ENCODE measurements around the gene PNPLA6. TPM values are rescaled to one million over a fixed set of nuclear protein-coding genes. Genes with fewer than 3 reads are reported as not detected.
A peak's percentile ranks its signal among the peaks of the same experiment; 100 is the strongest.

Gene PNPLA6
- total RNA-seq, 1 donor from 2014 or later: 48.1 TPM

DNA sequence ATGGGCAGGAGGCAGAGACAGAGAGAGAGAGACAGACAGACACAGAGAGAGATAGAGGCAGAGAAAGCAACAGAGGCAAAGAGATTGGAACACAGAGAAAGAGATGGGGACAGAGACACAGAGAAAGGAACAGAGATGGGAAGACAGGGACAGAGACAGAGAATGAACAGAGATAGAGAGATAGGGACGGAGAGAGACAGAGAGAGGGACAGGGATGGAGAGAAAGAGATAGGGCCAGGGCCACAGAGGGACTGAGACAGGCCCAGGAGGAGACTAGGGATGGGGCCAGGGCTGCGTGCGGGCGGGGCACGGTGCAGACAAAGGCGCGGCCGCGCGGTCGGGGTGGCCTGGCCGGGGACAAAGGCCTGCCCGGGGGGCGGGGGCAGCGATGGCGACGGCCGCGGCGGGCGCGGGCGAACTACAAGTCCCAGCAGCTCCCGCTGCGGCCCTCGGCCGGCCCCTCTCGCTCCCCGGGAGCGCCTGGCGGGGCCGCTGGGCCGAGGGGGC is 19.8 kb upstream of the PNPLA6 start, which contains the start of gene ZNF358:
Gene ZNF358, plus strand, starts transcription at position 459 of the 507 bp plus-strand sequence. CDS start 3,140 bp downstream, outside the sequence.
- peak; percentile 47 for ATAC-seq

DNA sequence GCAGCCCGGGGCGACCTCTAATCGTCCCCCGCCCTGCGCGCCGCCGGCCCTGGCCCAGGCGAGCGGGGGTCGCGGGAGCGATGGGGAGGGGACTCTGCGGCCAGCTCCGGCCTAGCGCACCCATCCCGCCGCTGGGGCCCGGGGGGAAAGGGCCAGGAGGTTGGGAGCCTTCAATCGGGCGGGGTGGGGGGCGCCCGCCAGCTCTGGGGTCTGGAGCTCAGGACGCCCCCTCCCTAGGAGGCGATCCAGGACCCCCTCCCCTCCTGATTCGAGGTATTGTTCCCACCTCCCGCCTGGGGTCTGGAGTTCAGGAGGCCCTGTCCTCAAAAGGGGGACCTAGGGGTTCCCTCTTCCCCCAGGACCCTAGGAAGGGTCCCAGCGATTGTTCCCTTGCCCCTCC is 19.2 kb upstream of the PNPLA6 start:
- no peak for ATAC-seq

DNA sequence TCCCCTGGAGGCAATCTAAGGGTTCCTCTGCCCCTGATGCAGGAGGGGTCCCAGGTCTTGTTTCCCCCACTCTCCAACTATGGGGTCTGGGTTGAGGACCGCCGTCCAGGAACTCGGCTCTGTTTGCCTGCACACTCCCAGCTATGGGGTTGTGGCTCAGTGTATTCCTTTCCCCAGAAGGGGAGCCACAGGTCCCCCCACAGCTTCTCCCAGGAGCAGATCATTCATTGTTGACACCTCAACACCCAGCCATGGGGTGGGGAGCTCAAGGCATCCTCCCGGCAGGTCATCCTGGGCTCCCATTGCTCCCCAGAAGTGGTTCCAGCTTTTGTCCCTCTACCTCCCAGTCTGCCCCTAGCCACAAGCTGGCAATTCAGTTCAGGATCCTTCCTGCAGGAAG is 18.6 kb upstream of the PNPLA6 start:
- ATAC-seq: no peak

DNA sequence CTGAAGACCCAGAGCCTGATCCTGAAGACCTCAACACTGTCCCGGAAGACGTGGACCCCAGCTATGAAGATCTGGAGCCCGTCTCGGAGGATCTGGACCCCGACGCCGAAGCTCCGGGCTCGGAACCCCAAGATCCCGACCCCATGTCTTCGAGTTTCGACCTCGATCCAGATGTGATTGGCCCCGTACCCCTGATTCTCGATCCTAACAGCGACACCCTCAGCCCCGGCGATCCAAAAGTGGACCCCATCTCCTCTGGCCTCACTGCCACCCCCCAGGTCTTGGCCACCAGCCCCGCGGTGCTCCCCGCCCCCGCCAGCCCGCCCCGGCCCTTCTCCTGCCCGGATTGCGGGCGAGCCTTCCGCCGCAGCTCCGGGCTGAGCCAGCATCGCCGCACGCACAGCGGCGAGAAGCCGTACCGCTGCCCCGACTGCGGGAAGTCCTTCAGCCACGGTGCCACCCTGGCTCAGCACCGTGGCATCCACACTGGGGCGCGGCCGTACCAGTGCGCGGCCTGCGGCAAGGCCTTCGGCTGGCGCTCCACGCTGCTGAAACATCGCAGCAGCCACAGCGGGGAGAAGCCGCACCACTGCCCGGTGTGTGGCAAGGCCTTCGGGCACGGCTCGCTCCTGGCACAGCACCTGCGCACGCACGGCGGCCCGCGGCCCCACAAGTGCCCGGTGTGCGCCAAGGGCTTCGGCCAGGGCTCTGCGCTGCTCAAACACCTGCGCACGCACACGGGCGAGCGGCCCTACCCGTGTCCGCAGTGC is 16.0 kb upstream of the PNPLA6 start:
- no peak for ATAC-seq

DNA sequence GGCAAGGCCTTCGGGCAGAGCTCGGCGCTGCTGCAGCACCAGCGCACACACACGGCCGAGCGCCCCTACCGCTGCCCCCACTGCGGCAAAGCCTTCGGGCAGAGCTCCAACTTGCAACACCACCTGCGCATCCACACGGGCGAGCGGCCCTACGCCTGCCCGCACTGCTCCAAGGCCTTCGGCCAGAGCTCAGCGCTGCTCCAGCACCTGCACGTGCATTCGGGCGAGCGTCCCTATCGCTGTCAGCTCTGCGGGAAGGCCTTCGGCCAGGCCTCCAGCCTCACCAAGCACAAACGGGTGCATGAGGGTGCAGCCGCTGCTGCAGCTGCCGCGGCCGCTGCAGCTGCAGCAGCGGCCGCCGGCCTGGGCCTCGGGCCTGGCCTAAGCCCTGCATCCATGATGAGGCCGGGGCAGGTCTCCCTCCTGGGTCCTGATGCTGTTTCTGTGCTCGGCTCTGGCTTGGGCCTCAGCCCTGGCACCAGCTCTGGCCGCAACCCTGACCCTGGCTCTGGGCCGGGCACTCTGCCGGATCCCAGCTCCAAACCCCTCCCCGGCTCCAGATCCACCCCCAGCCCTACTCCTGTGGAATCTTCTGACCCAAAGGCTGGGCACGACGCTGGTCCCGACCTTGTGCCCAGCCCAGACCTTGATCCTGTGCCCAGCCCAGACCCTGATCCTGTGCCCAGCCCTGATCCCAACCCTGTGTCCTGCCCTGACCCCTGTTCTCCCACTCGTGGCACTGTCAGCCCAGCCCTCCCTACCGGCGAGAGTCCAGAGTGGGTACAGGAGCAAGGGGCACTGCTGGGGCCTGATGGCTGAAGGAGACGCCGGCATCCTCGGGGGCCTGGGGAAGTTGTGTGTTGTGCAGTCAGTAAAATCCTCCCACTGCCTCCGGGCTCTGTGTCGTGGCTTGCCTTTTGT is 15.1 kb upstream of the PNPLA6 start:
- ATAC-seq: no peak

DNA sequence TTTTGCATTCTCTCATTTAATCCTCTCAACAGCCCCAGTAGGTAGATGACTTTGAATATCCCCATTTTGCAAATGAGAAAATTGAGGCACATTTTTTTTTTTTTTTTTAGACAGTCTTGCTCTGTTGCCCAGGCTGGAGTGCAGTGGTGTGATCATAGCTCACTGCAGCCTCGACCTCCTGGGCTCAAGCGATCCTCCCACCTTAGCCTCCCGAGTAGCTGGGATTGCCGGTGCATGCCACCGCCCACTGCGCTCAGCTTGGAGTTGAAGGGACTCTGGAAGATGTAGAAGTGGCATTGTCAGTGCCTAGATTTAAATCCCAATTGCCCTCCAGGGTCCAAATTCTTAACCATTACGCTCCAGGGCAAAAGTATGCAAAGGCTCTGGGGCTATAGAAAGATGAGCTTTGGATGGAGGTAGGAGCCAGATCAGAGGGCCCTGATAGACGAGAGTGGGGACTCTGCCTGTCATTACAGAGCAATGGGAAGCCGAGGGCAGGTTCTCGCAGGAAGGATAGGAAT is 13.9 kb upstream of the PNPLA6 start:
- no peak for ATAC-seq

DNA sequence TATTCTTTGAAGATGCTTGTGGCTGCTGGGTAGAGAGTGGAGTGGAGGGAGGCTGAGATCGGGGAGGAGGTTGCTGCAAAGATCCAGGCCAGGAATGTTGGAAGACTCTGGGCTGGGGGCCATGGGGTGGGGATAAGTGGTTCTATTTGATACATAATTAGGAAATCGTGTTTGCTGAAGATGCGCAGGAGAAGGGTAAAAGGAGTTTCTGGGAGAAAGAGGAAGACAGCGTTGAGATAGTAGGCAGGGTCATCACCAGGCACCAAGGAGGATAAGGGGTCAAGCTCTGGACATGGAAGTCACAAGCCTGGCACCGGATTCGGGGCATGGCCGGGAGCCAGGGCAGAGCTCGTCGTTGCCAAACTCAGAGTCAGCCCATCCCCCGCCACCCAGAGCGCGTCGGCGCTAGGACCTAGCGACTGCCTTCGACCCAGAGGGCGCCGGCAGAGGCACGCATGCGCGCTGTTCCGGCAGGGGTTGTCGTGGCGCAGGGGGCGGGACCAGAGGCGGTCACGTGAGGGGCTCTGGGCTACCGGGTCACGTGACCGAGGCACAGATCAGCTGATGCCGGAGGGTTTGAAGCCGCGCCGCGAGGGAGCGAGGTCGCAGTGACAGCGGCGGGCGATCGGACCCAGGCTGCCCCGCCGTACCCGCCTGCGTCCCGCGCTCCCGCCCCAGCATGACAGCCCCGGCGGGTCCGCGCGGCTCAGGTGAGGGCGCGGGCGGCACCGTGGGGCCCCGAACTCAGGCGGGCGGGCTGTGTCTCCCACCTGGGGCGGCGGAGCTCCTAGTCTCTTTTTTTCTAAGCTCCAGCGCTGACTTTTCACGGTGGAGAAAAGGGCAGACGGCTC is 13.2 kb upstream of the PNPLA6 start, which contains the start of gene MCOLN1:
Gene MCOLN1, plus strand, starts transcription at position 553 of the 851 bp plus-strand sequence. Its CDS starts 127 bp downstream, at position 680.
- ATAC-seq: peak; percentile 93

DNA sequence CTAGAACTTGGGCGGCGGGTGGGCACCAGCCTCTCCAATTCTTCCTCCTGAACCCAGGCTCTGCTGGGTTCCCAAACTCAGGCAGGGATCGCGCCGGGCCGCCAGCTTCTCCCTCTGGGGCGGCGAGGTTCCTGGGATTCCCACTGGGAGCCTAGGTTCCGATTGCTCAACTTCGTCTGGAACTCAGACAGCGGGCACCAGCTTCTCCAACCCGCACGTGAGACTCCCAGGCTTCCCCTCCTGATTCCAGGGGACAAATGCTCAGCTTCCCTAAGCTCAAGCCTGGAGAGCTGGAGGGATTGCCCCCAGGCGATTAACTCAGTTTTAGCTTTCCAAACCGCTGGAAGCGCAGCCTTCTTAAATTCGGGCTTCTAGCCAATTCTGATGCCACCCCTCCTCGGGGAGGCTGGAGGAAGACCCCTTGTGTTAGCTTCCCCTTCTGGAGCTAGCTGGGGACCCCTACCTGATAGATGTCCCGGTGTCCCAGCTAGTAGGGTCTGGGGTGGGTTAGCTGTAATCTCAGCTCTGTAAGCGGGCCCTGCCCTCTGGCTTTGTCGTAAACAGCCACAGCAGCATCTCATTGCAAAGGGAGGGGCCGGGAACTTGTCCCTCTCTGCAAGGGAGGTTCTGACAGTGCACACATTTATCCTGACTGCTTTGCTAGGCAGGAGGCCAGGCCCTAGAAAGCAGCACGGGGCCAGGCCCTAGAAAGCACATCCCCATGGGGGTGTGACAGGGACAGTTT is 12.4 kb upstream of the PNPLA6 start:
- peak; percentile 13 for ATAC-seq

DNA sequence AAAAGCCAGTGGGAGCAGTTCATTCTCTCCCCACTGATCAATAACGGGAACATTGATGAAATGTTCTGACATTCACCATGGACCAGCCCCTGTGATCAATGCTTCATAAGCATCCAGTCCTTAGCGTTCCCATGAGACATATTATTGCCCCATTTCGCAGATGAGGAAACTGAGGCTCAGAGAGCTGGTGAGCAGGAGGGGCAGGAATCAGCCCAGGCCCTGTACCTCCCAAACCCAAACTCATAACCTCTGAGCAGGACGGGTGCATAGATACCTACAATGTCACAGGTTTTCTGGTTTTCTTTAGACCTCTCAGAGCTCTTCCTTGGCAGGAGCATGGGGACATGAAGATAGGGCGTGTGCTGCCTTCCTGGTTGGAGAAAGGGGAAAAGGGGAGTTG is 11.0 kb upstream of the PNPLA6 start:
- ATAC-seq: no peak

DNA sequence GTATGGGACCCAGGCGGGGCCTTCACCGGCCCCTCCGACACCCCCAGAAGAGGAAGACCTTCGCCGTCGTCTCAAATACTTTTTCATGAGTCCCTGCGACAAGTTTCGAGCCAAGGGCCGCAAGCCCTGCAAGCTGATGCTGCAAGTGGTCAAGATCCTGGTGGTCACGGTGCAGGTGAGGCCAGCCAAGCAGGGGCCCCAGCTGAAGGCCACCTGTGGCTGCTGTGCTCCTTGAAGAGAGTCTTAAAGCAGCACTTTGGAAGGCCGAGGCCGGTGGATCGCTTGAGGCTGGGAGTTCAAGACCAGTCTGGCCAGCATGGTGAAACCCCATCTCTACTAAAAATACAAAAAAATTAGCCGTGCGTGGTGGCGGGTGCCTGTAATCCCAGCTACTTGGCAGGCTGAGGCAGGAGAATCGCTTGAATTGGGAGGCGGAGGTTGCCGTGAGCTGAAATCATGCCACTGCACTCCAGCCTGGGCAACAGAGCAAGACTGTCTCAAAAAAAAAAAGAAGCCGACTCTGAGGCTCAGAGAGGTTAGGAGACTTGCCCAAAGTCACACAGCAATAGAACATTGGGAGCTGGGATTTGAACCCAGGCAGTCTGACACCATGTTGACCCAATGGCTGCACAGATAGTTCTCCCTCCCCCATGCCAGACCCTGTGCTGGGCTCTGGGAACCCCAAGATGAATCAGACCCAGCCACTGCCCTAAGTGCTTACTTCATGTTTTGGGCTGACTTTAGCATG is 10.4 kb upstream of the PNPLA6 start:
- ATAC-seq: no peak

DNA sequence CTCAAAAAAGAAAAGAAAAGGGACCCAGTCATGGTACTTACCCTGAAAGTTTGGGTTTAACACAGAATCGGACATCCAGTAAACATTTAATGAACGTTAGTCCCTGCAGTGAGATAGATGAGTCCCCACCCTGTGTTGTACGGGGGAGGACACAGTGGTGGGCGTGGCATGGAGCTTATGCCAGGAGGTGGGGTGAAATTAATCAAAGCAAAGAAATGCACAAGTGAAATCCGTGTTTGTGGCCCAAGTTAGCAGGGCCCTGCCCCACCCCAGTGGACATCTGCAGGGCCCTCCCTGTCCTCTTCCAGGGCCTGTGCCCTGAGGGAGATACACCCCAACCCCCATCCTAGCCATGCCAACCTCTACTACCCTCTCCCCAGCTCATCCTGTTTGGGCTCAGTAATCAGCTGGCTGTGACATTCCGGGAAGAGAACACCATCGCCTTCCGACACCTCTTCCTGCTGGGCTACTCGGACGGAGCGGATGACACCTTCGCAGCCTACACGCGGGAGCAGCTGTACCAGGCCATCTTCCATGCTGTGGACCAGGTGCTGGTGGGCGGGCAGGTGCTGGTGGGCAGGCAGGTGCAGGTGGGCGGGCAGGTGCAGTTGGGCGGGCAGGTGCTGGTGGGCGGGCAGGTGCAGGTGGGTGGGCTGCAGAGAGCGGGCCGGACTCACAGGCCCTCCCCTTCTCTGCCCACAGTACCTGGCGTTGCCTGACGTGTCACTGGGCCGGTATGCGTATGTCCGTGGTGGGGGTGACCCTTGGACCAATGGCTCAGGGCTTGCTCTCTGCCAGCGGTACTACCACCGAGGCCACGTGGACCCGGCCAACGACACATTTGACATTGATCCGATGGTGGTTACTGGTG is 9.2 kb upstream of the PNPLA6 start:
- ATAC-seq: no peak

DNA sequence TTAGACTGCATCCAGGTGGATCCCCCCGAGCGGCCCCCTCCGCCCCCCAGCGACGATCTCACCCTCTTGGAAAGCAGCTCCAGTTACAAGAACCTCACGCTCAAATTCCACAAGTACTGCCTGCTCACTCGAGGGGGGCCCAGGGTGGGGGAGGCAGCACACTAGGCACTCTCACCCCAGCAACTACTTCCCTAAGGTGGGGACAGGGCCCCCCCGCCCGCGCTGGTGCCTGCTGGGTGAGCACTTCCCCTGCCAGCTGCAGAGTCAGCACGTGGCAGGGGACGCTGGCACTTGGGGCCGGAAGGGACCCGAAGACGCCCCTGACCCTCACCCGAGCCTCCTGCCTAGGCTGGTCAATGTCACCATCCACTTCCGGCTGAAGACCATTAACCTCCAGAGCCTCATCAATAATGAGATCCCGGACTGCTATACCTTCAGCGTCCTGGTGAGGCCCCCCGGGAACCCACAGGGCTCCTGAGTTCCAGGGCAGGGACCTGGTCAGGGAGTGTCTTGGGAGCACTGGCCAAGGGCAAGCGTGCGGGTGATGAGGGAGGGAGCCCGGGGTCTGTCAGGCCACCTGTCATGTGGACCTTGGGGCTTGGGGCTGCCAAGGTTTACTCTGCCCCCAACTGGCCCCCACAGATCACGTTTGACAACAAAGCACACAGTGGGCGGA is 7.9 kb upstream of the PNPLA6 start:
- ATAC-seq: no peak

DNA sequence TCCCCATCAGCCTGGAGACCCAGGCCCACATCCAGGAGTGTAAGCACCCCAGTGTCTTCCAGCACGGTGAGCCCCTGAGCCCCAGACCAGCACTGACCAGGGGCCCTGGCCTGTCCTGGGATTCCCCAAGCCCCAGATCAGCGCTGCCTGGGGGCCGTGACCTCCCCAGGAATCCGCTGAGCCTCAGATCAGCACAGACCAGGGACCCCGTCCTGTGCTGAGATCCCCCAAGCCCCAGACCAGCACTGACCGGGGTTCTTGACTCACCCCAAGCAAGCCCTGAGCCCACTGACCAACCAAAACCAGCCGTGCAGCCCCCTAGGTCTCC is 7.4 kb upstream of the PNPLA6 start:
- no peak for ATAC-seq

DNA sequence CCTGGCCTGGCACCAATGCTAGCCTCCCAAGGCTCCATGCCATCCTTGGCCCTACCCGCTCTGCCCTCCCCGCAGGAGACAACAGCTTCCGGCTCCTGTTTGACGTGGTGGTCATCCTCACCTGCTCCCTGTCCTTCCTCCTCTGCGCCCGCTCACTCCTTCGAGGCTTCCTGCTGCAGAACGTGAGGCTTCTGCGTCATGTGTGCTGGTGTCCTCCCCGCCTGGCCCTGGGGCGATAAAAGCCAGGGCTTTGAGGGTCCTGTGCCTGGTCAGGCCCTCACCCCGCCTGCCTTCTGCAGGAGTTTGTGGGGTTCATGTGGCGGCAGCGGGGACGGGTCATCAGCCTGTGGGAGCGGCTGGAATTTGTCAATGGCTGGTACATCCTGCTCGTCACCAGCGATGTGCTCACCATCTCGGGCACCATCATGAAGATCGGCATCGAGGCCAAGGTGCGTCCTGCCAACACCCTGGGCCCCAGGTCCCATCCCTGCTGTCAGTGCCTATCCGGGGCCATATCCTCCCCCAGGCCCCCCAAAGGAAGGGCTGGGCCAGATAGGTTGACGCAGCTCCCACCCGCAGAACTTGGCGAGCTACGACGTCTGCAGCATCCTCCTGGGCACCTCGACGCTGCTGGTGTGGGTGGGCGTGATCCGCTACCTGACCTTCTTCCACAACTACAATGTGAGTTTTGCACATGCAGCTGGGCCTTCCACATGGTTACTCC is 6.8 kb upstream of the PNPLA6 start:
- no peak for ATAC-seq

DNA sequence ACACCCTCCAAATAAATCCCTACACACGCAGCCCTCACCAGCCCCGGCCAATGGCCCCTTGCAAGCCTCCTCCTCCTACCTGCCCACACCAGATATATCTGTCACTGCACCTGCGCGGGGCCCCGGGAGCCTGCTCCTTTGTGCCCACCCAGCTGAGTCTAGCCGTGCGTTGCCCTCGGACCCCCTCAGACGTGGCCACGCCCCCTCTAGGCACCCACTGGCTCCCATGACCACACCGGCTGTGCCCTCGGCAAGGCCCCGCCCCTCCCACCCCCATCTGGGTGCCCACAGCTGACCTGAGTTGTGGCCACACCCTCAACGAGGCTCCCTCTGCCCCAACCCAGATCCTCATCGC is 6.3 kb upstream of the PNPLA6 start:
- no peak for ATAC-seq

DNA sequence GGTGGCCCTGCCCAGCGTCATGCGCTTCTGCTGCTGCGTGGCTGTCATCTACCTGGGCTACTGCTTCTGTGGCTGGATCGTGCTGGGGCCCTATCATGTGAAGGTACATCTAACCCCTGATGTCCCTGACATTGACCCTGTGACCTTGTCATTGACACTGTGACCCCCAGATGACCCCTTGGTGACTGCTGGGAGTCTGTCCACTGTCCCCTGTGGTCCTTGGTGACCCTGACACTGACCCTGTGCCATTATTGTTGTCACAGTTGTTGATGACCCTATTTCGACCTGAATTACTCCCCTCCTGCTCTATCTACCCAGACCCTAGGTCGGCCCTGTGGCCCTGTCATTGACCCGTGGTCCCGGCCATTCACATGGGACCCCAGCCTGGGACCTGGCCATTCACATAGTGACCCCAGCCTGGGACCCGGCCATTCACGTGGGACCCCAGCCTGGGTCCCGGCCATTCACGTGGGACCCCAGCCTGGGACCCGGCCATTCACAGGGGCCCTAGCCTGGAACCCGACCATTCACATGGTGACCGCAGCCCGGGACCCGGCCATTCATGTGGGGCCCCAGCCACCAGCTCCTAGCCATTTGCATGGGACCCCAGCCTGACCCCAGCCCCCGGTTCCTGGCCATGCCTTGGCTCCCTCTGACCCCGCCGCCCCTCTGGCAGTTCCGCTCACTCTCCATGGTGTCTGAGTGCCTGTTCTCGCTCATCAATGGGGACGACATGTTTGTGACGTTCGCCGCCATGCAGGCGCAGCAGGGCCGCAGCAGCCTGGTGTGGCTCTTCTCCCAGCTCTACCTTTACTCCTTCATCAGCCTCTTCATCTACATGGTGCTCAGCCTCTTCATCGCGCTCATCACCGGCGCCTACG is 5.7 kb upstream of the PNPLA6 start:
- no peak for ATAC-seq

DNA sequence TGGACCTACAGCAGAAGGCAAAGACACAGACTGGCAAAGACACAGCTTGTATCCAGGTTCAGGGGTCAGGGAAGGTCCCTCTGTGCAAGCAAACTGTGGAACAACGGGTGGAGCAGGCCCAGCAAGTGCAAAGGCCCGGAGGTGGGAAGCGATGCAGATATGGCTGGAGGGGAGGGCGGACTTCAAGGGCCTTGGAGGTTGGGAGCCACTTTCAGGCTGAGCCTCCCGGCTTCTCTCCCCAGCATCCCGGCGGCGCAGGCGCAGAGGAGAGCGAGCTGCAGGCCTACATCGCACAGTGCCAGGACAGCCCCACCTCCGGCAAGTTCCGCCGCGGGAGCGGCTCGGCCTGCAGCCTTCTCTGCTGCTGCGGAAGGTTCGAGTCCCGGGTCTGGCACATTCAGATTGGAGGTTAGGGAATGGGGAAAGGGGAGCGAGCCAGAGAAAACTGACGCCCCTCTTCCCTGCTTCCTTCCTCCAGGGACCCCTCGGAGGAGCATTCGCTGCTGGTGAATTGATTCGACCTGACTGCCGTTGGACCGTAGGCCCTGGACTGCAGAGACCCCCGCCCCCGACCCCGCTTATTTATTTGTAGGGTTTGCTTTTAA is 2.1 kb upstream of the PNPLA6 start:
- ATAC-seq: no peak
